Naive thymus-derived CD4-positive, alpha-beta T cell (primary cell): Measurements from ENCODE around the gene ANGPT4. TPM values are rescaled to one million over a fixed set of nuclear protein-coding genes. Genes with fewer than 3 reads are reported as not detected.

ENCODE experiments used
- ATAC-seq: fragments of 150-1000 bp; cut with Tn5 transposase; 2 replicates; pipeline ENCODE4 v1.10.0; 2021; ENCODE audit warnings: mild to moderate bottlenecking, moderate library complexity
- CTCF ChIA-PET: fragments of 350-600 bp; sonication (Branson Sonifier 250); formaldehyde crosslinking; loops from one replicate; lab custom pipeline; 2021; ENCODE audit warnings: antibody characterized with exemption; lab: Charles Lee
- POLR2A ChIA-PET: fragments of 350-600 bp; sonication (Branson Sonifier 250); formaldehyde crosslinking; loops from one replicate; lab custom pipeline; 2021; ENCODE audit warnings: antibody characterized with exemption, inconsistent platforms; lab: Charles Lee
- DNase-seq, 9 donors: peaks; one replicate each; pipeline versions ENCODE4 v3.0.0 to v3.0.0-alpha.2; 2020 to 2022; ENCODE audit warnings: mixed read lengths in 1 of 9
- H3K27ac ChIP-seq: one replicate; pipeline ENCODE4 v1.7.0; 2013; ENCODE audit warnings: mild to moderate bottlenecking, low read depth, low read length, moderate library complexity
- H3K27me3 ChIP-seq, 2 donors: one replicate each; pipeline ENCODE4 v1.7.0; 2013; ENCODE audit warnings: low read length in 2 of 2, mild to moderate bottlenecking in 2 of 2, moderate library complexity in 2 of 2; ENCODE audit not compliant: control insufficient read depth in 2 of 2, insufficient read depth in 2 of 2
- H3K36me3 ChIP-seq, 3 experiments: 1 replicate in 2 of 3; 2 replicates in 1 of 3; pipeline ENCODE4 v1.7.0; 2013; ENCODE audit warnings: low read length in 3 of 3, mild to moderate bottlenecking in 3 of 3, moderate library complexity in 1 of 3; ENCODE audit not compliant: insufficient read depth in 3 of 3, control insufficient read depth in 2 of 3
- H3K4me1 ChIP-seq, 2 donors: one replicate each; pipeline ENCODE4 v1.7.0; 2013; ENCODE audit warnings: low read length in 2 of 2, mild to moderate bottlenecking in 2 of 2, moderate library complexity in 1 of 2; ENCODE audit not compliant: control insufficient read depth in 2 of 2, insufficient read depth in 2 of 2
- H3K4me3 ChIP-seq: 2 replicates; pipeline ENCODE4 v1.7.0; 2013; ENCODE audit warnings: mild to moderate bottlenecking, low read length
- H3K9me3 ChIP-seq, 3 experiments: 1 replicate in 2 of 3; 2 replicates in 1 of 3; pipeline ENCODE4 v1.7.0; 2013; ENCODE audit warnings: low read length in 3 of 3; ENCODE audit not compliant: control insufficient read depth in 2 of 3
- H3K27ac Mint-ChIP-seq, 9 donors: one replicate each; pipeline ENCODE4 v1.8.0; 2020 to 2022; ENCODE audit warnings: mixed read lengths in 9 of 9, mild to moderate bottlenecking in 8 of 9, moderate library complexity in 5 of 9, inconsistent platforms in 2 of 9
- H3K27me3 Mint-ChIP-seq, 5 donors: one replicate each; pipeline ENCODE4 v1.8.0; 2021 to 2022; ENCODE audit warnings: mixed read lengths in 5 of 5, mild to moderate bottlenecking in 1 of 5
- H3K36me3 Mint-ChIP-seq, 5 donors: one replicate each; pipeline ENCODE4 v1.8.0; 2020 to 2022; ENCODE audit warnings: mixed read lengths in 5 of 5, mild to moderate bottlenecking in 3 of 5, inconsistent platforms in 1 of 5
- H3K4me1 Mint-ChIP-seq, 7 donors: one replicate each; pipeline ENCODE4 v1.8.0; 2020 to 2022; ENCODE audit warnings: mixed read lengths in 7 of 7, mild to moderate bottlenecking in 3 of 7, inconsistent platforms in 1 of 7
- H3K4me3 Mint-ChIP-seq, 10 donors: one replicate each; pipeline ENCODE4 v1.8.0; 2020 to 2022; ENCODE audit warnings: mild to moderate bottlenecking in 10 of 10, mixed read lengths in 10 of 10, moderate library complexity in 6 of 10, inconsistent platforms in 2 of 10
- H3K9me3 Mint-ChIP-seq, 11 donors: one replicate each; pipeline ENCODE4 v1.8.0; 2020 to 2022; ENCODE audit warnings: mixed read lengths in 11 of 11, mild to moderate bottlenecking in 4 of 11, inconsistent platforms in 1 of 11, moderate library complexity in 1 of 11
- intact Hi-C, 2 donors: fragments of 100-400 bp; cut with micrococcal nuclease; formaldehyde crosslinking; loops; one replicate each; pipeline ENCODE4 v1.15.1; 2023
- polyA plus RNA-seq, 2 donors: library from polyadenylated mRNA; unstranded; fragments of 300-500 nt; fragmentation: Illumina TruSeq; gene quantifications; one replicate each; pipeline ENCODE4 v1.2.3, GENCODE V29; 2021
- total RNA-seq, 6 experiments: library from RNA in 5 of 6; stranded (reverse) in 5 of 6; gene quantifications; 1 replicate in 5 of 6; 2 replicates in 1 of 6; pipeline ENCODE4 v1.2.3 and lab custom pipeline; 2021 to 2026

The ANGPT4 gene
- total and polyA plus RNA-seq, 7 experiments from 2014 or later = not detected

DNA sequence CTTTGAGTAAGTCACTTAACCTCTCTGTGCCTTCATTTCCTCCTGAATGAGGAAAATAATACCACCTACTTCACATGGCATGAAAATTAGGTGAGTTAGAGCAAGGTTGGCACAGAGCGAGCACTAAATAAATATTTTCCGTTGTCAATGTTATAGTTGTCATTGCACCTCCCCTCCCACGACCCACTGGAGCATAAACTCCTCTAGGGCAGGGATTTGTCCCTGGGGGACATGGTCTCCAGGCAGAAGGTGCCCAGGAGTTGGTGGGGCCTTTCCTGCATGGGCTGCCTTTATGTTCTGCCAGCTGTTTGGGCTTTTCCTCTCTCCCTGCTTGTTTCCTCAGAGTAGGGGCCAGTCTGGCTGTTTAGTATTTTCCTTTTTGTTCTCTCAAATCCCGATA, 1.3 kb upstream of the ANGPT4 start:
- Histone ChIP-seq H3K9me3 (no peaks in the 10 kb centered on the region), H3K4me1 (no peaks in the 10 kb centered on the region), H3K36me3 (no peaks in the 10 kb centered on the region), H3K27me3 (no peaks in the 10 kb centered on the region), H3K27ac (no peak overlapping the region), H3K4me3 (no peak overlapping the region)
- POLR2A ChIA-PET = no interaction called here
- Mint-ChIP-seq H3K36me3 (no peaks in the 10 kb centered on the region), H3K27me3 (peaks cover 0 to 31% (median 8%) of the 10 kb centered on the region in 5 donors), H3K27ac (no peak overlapping the region), H3K4me1 (peaks cover 0 to 13% (median 0%) of the 10 kb centered on the region in 7 donors), H3K9me3 (peaks cover 0 to 1% (median 0%) of the 10 kb centered on the region in 11 donors), H3K4me3 (no peak overlapping the region)
- intact Hi-C loops = no loop called here
- CTCF ChIA-PET = no interaction called here
- DNase-seq = no peak
- ATAC-seq = no peak

DNA sequence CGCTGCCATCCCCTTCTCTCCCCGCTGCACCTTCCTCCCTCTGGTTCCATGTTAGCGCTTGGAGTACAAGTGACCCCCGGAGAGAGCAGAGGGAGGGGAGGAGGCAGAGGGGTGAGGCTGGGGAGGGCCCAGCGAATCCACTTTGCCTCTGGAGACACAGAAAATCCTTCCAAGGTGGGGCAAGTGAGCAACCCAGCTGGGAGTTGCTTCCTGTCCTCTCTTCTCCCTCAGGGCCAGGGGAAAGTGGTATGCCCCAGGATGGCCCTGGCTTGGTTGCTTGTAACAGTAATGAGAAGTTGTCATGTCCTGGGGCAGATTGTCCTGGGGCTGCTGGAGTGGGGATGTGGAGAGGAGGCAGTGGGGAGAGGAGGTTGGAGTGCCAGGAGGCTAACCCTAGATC, 691 bp upstream of the ANGPT4 start:
- Mint-ChIP-seq H3K27me3 (peaks cover 0 to 31% (median 8%) of the 10 kb centered on the region in 5 donors), H3K9me3 (peaks cover 0 to 1% (median 0%) of the 10 kb centered on the region in 11 donors), H3K4me1 (peaks cover 0 to 13% (median 0%) of the 10 kb centered on the region in 7 donors), H3K36me3 (no peaks in the 10 kb centered on the region), H3K4me3 (no peak overlapping the region), H3K27ac (no peak overlapping the region)
- ATAC-seq = no peak
- Histone ChIP-seq H3K27me3 (no peaks in the 10 kb centered on the region), H3K36me3 (no peaks in the 10 kb centered on the region), H3K4me1 (no peaks in the 10 kb centered on the region), H3K4me3 (no peak overlapping the region), H3K9me3 (no peaks in the 10 kb centered on the region), H3K27ac (no peak overlapping the region)
- DNase-seq = no peak
- ChIA-PET CTCF (no interaction called here), POLR2A (no interaction called here)
- intact Hi-C loops = no loop called here

- Mint-ChIP-seq H3K36me3 (no peaks in the 10 kb centered on the region), H3K27ac (peak overlapping the region in 1 of 9 donors; percentile 7), H3K27me3 (peaks cover 0 to 27% (median 8%) of the 10 kb centered on the region in 5 donors), H3K4me3 (peak overlapping the region in 1 of 10 donors; percentile 27), H3K9me3 (peaks cover 0 to 2% (median 0%) of the 10 kb centered on the region in 11 donors), H3K4me1 (peaks cover 0 to 17% (median 0%) of the 10 kb centered on the region in 7 donors)
- ChIA-PET CTCF (interaction anchor here (1.2 kb wide), 1 partner anchor 96 kb away, joined by 3 read pairs; no protein-coding TSS in a partner anchor), POLR2A (interaction anchor here (0.7 kb wide), 1 partner anchor 9 kb away, joined by 4 read pairs; no protein-coding TSS in a partner anchor)
- ATAC-seq (peak; percentile 32), DNase-seq (no peak)
- intact Hi-C loops = no loop called here
- H3K4me1 ChIP-seq = no peaks in the 10 kb centered on the region
- no peak overlapping the region for H3K27ac ChIP-seq
- no peak overlapping the region for H3K4me3 ChIP-seq
- H3K36me3 ChIP-seq = no peaks in the 10 kb centered on the region
- H3K27me3 ChIP-seq = no peaks in the 10 kb centered on the region
- H3K9me3 ChIP-seq = no peaks in the 10 kb centered on the region
Observed at GRCh38 chr20:914727-915498, 1.2 kb downstream of the ANGPT4 start.

DNA sequence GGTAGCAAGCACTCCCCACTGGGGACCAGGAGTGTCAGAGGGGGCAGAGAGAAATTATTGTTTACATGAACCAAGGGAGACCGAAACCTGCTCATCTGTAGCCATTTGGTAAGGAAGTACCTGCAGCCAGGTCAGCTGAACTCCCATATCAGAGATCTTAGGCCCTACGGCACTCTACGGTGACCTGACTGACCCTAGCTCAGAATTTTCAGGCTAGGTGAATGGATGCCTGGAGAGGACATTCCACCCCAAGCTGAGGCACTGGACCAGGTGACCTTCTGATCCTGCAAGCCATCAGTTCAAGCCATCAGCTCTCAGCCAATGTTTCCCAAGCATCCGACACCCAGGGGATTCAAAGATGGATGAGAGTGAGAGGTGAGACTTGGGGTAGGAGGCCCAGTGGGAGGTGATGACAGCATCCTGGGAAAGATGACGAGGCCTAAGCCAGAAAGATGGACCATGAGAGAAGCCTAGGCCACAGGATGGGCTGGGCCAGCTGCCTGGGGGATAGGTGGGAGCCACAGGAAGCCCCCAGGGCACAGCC, 2.8 kb downstream of the ANGPT4 start:
- no peaks in the 10 kb centered on the region for H3K27me3 ChIP-seq

GRCh38 chr20:911882-912600, 4.1 kb downstream of the ANGPT4 start:
- H3K4me3 Mint-ChIP-seq = no peak overlapping the region
- ATAC-seq (no peak), DNase-seq (peak in 4 of 9 donors; percentile 5 to 19 (median 14))
- intact Hi-C loops = no loop called here
- peaks cover 0 to 15% (median 0%) of the 10 kb centered on the region in 7 donors for H3K4me1 Mint-ChIP-seq
- ChIA-PET CTCF (interaction anchor here (0.8 to 1.6 kb wide), 2 partner anchors 10 to 93 kb away, joined by 3 read pairs; no protein-coding TSS in a partner anchor), POLR2A (no interaction called here)
- Histone ChIP-seq H3K4me3 (no peak overlapping the region), H3K4me1 (no peaks in the 10 kb centered on the region), H3K9me3 (no peaks in the 10 kb centered on the region), H3K27ac (no peak overlapping the region), H3K36me3 (no peaks in the 10 kb centered on the region), H3K27me3 (no peaks in the 10 kb centered on the region)
- peak overlapping the region in 1 of 9 donors; percentile 24 for H3K27ac Mint-ChIP-seq
- no peaks in the 10 kb centered on the region for H3K36me3 Mint-ChIP-seq
- H3K27me3 Mint-ChIP-seq = peaks cover 0 to 27% (median 8%) of the 10 kb centered on the region in 5 donors
- H3K9me3 Mint-ChIP-seq = peaks cover 0 to 2% (median 0%) of the 10 kb centered on the region in 11 donors

More for the DNA sequence above, 2.8 kb downstream of the ANGPT4 start:
- H3K27ac ChIP-seq = no peak overlapping the region
- intact Hi-C loops = no loop called here
- H3K9me3 Mint-ChIP-seq = peaks cover 0 to 2% (median 0%) of the 10 kb centered on the region in 11 donors
- DNase-seq (no peak), ATAC-seq (no peak)
- no peaks in the 10 kb centered on the region for H3K9me3 ChIP-seq
- no peaks in the 10 kb centered on the region for H3K36me3 ChIP-seq
- CTCF ChIA-PET = no interaction called here
- H3K36me3 Mint-ChIP-seq = no peaks in the 10 kb centered on the region
- POLR2A ChIA-PET = no interaction called here
- H3K4me3 ChIP-seq = no peak overlapping the region
- H3K27ac Mint-ChIP-seq = no peak overlapping the region
- H3K27me3 Mint-ChIP-seq = peaks cover 0 to 27% (median 8%) of the 10 kb centered on the region in 5 donors
- peaks cover 0 to 16% (median 0%) of the 10 kb centered on the region in 7 donors for H3K4me1 Mint-ChIP-seq
- no peaks in the 10 kb centered on the region for H3K4me1 ChIP-seq
- H3K4me3 Mint-ChIP-seq = no peak overlapping the region
